Measurements from ENCODE around the gene RASSF1.

Gene RASSF1

GRCh38 chr3:50369012-50369670, 28.5 kb upstream of the RASSF1 start:
- in situ Hi-C loops (cut with MboI; ENCODE audit: low sequenced_read_pairs): no loop called here

- in situ Hi-C loops (cut with MboI; ENCODE audit: low sequenced_read_pairs): no loop called here
These were observed 25.2 kb upstream of the RASSF1 start for GRCh38 chr3:50365842-50366220.

DNA sequence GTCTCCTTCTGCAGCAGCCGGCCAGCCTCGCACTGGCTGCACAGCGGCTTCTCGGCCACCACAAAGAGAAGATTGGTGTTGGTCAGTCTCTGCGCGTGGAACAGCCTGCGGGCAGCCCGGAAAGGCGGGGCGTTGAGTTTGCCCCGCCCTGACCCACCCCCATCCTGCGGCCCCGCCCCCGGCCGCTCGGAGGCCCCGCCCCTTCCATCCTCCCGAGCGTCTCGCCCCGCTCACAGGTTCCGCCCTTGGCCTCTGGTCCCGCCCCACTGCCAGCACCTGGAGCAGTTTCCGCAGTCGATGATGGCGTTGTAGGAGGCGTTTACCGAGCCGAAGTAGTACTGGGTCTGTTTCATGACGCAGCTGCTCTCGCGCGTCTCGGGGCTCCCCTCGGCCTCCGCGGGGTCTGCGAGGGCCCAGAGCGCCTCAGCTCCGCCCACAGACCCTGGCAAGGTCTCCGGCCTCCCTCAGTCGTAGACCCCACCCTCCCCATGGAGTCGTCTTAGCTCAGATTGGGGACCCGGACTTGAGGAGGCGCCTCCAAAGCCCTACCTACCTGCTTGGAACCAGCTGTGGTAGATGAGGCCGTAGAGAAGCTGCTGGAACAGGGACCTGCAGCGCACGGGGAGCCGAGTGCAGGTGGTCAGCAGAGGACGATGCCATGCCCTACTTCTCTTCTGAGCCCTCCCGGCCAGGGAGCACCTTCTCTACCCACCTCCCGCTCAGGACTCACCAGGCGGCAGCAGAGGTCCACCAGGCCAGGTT, 24.6 kb upstream of the RASSF1 start:
- in situ Hi-C loops (cut with MboI; ENCODE audit: low sequenced_read_pairs): no loop called here

DNA sequence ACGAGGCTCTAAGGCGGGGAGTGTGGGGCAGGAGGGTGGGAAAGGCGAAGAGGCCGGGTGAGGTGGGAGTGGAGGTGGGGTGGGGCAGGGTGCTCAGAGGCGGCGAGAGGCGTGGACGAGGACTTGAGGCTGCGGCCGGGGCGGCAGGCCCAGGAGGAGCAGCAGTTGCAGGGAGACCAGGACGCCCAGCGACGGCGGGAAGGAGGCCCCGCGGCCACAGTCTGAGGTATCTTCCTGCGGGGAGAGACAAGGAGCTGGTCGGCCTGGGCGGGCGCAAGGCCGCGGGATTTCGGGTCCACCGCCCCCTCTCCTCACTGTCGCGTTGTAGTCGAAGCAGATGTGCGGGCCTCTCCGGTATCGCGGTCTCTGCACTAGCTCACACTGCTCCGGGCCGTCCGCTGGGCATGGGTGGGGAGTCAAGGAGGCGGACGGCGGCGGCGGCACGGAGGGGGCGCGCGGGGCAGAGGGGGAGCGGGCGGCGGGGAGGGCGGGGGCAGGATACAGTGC, 24.0 kb upstream of the RASSF1 start:
- in situ Hi-C loops (cut with MboI; ENCODE audit: low sequenced_read_pairs): no loop called here

DNA sequence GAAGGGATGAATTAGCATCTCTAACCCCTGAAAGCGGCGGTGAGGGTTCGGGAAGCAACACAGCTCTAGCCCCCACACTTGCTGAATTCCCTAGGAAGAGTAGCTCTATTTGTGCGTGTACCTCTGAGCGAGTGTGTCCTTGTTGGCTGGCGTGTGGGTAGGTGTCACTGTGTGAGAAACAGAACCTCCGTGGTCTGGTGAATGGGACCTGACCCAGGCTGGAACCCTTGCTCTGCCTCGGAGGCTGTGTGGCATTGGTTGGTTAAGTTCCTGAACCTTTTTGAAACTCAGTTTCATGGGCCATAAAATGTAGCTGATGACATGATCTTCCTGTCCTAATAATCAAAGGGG, 19.1 kb upstream of the RASSF1 start:
- in situ Hi-C loops (cut with MboI; ENCODE audit: low sequenced_read_pairs): no loop called here

DNA sequence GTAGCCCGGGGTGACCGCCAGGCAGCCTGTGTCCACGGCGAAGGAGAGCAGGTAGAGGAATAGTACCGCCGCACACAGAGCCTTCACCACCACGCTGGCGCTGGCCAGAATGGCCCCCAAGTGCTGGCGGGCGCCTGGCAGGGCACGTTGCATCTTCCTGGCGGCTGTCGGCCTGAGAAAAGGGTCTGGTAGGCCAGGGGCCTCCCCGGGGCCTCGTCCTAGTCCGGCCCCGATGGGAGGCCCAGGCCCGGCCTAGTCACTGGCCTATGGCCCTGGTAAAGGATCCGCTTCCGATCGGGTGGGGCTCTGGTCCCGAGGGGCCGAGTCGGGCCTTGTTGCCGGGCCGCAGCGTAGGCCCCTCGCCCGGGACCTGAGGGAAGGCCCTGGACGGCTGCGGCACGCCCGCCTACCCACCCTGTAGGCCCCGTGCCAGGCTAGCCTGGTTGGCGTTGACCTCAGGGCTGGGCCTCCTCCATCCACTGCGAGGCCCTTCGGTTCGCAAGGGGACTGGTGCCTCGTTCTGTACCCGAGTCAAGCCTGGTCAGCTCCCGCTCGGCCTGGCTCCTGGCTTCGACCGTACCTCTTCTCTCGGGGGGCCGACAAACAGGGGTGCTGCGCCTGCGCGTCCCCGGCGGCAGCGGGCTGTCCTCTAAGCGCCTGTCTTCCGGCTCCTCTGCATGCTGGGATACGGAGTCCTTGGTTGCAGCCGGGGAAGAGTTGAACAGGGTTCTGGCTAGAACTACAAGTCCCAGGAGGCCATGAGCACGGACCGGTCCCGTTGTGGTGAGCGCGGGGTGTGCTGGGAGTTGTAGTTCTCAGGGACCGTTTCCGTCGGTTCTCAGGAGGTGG, 18.5 kb upstream of the RASSF1 start, which contains the start of gene TMEM115:
TMEM115 (minus strand) TSS at position 611 of the 849 bp plus-strand sequence; CDS start at position 153, 458 bp downstream.
- in situ Hi-C loops (cut with MboI; ENCODE audit: low sequenced_read_pairs): no loop called here

DNA sequence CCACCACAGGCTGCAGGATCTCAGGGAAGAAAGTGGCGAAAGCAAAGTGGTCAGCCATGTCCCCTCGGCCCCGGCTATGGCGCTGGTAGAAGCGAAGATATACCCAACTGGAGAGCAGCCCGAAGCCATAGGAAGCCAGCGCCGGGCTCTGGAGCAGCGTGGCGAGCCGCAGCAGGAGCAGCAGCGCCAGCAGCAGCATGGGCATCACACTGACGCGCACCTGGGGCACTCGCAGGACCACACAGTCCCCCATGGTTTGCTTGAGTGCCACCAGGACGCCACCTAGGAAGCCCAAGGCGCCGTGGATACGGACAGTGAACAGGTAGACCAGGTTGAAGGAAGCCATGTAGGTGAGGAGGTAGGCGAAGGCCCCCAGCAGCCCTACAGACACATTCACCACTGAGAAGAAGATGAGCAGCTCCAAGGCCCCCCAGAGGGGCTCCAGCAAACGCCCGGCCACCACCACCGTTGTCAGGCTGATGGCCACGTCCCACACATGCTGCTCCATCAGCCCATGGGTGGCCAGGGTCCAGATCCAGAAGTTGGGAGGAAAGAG, 17.8 kb upstream of the RASSF1 start:
- in situ Hi-C loops (cut with MboI; ENCODE audit: low sequenced_read_pairs): no loop called here

GRCh38 chr3:50357481-50357880, 16.8 kb upstream of the RASSF1 start:
- in situ Hi-C loops (cut with MboI; ENCODE audit: low sequenced_read_pairs): no loop called here

DNA sequence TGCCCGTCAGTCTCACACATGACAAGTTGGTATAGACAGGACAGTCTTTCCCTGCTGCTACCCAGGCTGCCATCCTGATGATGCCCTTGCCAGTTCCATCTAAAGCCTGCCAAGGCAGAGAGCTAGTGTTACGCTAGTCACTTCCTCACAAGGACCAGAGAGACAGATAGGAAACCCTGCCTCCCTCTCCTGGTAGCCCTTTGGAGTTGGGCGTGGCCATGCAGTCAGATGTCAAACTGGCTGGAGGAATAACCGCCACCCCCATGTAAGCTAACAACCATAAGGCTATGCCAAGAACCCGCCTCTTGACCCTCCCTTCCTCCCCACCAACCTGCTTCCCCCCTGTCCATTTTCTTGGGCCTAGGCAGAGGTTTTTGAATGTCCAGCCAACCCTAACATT, 15.9 kb upstream of the RASSF1 start:
- in situ Hi-C loops (cut with MboI; ENCODE audit: low sequenced_read_pairs): no loop called here

GRCh38 chr3:50355829-50356552, 15.4 kb upstream of the RASSF1 start:
- in situ Hi-C loops (cut with MboI; ENCODE audit: low sequenced_read_pairs): no loop called here

DNA sequence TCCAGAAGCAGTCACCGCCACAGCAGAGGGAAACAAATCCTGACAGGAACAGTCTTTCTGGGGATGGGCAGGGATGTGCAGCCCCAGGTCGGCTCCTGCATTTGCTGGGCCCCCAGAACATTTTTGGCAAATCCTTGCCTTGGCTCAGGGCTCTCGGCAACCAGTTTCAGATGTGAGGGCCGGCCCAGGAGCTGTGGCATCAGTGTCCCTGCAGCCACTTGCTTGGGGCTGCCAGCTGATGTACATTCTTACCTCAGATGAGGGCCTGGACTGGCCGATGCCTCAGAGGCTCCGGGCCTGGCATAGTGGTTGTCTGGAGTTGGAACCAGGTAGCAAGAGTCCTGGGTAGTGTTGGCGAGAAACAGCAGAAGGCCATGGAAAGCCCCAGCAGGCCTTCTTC, 14.2 kb upstream of the RASSF1 start:
- in situ Hi-C loops (cut with MboI; ENCODE audit: low sequenced_read_pairs): no loop called here

- in situ Hi-C loops (cut with MboI; ENCODE audit: low sequenced_read_pairs): no loop called here
These were observed 13.6 kb upstream of the RASSF1 start for GRCh38 chr3:50354186-50354764.

DNA sequence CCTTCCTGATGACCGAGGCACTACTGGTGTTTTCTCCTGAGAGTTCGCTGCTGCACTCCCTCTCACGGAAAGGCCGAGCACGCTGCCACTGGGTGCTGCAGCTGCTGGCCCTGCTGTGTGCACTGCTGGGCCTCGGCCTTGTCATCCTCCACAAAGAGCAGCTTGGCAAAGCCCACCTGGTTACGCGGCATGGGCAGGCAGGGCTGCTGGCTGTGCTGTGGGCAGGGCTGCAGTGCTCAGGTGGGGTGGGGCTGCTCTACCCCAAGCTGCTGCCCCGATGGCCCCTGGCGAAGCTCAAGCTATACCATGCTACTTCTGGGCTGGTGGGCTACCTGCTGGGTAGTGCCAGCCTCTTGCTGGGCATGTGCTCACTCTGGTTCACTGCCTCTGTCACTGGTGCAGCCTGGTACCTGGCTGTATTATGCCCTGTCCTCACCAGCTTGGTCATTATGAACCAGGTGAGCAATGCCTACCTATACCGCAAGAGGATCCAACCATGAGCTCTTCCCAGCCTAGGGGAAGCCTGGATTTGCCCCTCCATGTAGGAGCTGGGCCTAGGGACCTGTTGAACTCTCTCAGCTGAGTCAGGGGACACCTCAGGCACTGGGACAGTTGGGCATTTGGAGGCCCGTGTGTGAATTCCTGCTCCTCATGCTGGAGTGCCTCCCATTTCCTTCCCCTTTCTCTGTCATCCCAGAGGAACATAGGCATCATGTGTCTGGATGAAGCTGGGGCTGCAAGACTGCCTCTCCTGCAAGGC, 12.8 kb upstream of the RASSF1 start:
- in situ Hi-C loops (cut with MboI; ENCODE audit: low sequenced_read_pairs): no loop called here

- in situ Hi-C loops (cut with MboI; ENCODE audit: low sequenced_read_pairs): no loop called here
These were observed 12.1 kb upstream of the RASSF1 start for GRCh38 chr3:50352781-50353180.

DNA sequence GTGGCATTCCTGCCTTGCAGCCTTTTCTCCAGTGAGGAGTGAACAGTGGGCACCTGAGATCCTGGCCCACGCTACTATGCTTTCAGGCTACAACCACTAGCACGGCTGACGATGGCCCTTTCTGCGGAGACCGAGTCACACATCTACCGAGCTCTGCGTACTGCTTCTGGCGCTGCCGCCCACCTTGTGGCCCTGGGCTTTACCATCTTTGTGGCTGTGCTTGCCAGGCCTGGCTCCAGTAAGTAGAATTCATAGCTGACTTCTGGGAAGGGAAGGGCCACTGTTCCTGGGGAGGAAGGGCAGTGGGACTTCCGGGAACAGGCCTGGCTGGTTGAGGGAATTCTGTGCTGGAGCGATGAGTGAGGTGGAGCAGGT, 10.7 kb upstream of the RASSF1 start:
- in situ Hi-C loops (cut with MboI; ENCODE audit: low sequenced_read_pairs): no loop called here

DNA sequence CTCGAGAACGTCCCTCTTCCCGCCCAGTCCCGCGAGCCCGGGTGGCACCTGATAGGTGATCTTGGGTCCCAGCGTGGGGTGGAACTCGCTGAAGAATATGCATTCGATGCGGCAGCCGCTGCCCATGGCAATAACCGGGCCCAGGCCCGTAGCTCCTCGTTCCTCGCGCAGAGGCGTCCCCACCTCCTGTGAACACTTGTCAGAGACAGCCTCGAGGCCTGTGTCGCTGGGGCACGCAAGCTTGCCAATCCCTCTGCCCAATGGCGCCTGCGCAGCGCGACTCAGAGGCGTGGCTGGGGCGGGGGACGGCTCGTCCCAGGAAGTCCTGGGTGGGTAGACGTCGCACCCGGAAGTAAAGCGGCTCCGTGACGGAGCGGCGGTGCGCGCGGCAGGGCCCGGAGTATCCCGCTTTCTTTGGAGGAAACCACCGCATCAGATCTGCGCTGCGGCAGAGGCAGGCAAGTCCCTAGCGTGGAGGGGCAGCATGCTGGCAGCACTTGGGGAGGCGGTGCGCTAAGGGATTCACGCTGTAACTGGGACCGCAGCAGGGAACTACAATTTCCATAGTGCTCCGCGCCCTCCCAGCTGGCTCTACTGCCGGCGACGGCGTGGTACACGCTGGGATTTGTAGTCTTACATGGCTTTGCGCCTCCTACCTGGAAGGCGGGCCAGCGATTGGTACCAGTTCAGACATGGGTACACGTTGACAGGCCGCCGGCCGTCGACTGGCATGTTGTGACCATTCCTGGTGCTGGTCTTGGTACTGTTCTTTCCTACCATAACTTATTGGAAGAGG, 10.1 kb upstream of the RASSF1 start, which contains the start of the genes CYB561D2 and NPRL2:
CYB561D2 (plus strand) TSS at position 336 of the 796 bp plus-strand sequence. CDS start 572 bp downstream, outside the sequence.
NPRL2 (minus strand) TSS at position 249 of the 796 bp plus-strand sequence; CDS start at position 126, 123 bp downstream.
- in situ Hi-C loops (cut with MboI; ENCODE audit: low sequenced_read_pairs): no loop called here

DNA sequence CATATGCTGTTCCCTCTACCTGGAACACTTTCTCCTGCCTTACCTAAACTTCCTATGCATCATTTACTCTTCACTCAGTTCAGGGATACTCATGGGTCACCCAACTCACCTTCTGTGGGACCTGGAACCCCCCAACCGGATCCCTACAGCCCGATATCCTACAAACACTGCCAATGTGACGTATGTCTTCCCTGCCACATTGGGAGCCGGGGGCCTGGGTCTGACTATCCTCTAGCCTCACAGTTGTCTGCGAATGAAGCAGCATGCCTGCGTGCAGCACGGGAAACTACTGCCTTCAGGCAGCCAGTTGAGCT, 9.5 kb upstream of the RASSF1 start:
- in situ Hi-C loops (cut with MboI; ENCODE audit: low sequenced_read_pairs): no loop called here

DNA sequence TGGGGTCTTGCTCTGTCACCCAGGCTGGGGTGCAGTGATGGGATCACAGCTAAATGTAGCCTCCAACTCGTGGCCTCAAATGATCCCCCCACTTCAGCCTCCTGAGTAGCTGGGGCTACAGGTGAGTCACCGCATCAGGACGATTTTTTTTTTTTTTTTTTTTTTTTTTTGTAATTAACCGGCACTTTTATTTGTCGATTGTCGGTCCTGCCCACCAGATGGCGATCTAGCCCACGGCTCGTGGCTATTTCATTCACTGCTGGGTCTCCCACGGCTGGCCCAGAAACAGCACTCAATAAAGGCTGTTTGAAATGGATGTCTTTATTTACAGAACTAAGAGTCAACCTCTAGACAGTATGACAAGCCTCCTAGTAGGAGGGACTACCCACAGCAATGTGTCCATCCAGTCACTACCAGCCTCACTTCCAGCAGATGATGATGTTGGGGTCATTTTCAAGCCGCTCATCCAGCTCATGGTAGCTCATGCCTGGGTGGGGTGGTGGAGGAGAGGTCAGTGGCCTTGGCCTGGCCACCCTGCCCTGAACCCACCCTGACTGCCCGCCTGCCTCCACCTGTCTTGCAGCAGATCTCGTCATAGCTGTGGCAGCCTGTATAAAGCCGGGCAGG, 6.7 kb upstream of the RASSF1 start:
- in situ Hi-C loops (cut with MboI; ENCODE audit: low sequenced_read_pairs): no loop called here
